Parathyroid adenoma (tissue), 2 donors: ENCODE measurements around the gene IMPG2.

ENCODE experiments used
- H2AFZ ChIP-seq: fragments of 300-600 bp; sonication (generic); one replicate; pipeline ENCODE4 v1.7.0; 2017; ENCODE audit warnings: antibody characterized with exemption, mild to moderate bottlenecking
- H3K27ac ChIP-seq: fragments of 300-600 bp; sonication (generic); one replicate; pipeline ENCODE4 v1.7.0; 2017
- H3K27me3 ChIP-seq: fragments of 300-600 bp; sonication (generic); one replicate; pipeline ENCODE4 v1.7.0; 2017; ENCODE audit warnings: low read length; ENCODE audit not compliant: control insufficient read depth, insufficient read depth
- H3K36me3 ChIP-seq: fragments of 300-600 bp; sonication (generic); one replicate; pipeline ENCODE4 v1.7.0; 2017; ENCODE audit warnings: low read length; ENCODE audit not compliant: control insufficient read depth, insufficient read depth
- H3K4me1 ChIP-seq: fragments of 300-600 bp; sonication (generic); one replicate; pipeline ENCODE4 v1.7.0; 2017; ENCODE audit warnings: control low read depth
- H3K4me2 ChIP-seq: fragments of 300-600 bp; sonication (generic); one replicate; pipeline ENCODE4 v1.7.0; 2017; ENCODE audit warnings: low read length
- H3K4me3 ChIP-seq: fragments of 300-600 bp; sonication (generic); one replicate; pipeline ENCODE4 v1.7.0; 2017; ENCODE audit warnings: low read depth, low read length
- H3K79me2 ChIP-seq: fragments of 300-600 bp; sonication (generic); one replicate; pipeline ENCODE4 v1.7.0; 2017; ENCODE audit warnings: control low read depth
- H3K9ac ChIP-seq: fragments of 300-600 bp; sonication (generic); one replicate; pipeline ENCODE4 v1.7.0; 2017; ENCODE audit warnings: mild to moderate bottlenecking
- H3K9me3 ChIP-seq: fragments of 300-600 bp; sonication (generic); one replicate; pipeline ENCODE4 v1.7.0; 2017; ENCODE audit warnings: low read length; ENCODE audit not compliant: control insufficient read depth
- CTCF ChIP-seq: fragments of 300-600 bp; sonication (generic); IDR thresholded peaks from one replicate; pipeline ENCODE4 v1.7.0; 2017; ENCODE audit warnings: antibody characterized with exemption, mild to moderate bottlenecking
- donor health status: primary hyperparathyroidism.

IMPG2 gene

GRCh38 chr3:101259485-101260341 is 60.7 kb downstream of the IMPG2 start:
- Histone ChIP-seq H3K9ac (no peak overlapping the region), H3K27ac (no peak overlapping the region), H3K9me3 (no peaks in the 10 kb centered on the region), H3K79me2 (no peaks in the 10 kb centered on the region), H2AFZ (no peak overlapping the region), H3K4me3 (no peak overlapping the region), H3K36me3 (no peaks in the 10 kb centered on the region), H3K4me2 (no peak overlapping the region), H3K4me1 (no peaks in the 10 kb centered on the region), H3K27me3 (no peaks in the 10 kb centered on the region)
- TF ChIP-seq CTCF: no peak

DNA sequence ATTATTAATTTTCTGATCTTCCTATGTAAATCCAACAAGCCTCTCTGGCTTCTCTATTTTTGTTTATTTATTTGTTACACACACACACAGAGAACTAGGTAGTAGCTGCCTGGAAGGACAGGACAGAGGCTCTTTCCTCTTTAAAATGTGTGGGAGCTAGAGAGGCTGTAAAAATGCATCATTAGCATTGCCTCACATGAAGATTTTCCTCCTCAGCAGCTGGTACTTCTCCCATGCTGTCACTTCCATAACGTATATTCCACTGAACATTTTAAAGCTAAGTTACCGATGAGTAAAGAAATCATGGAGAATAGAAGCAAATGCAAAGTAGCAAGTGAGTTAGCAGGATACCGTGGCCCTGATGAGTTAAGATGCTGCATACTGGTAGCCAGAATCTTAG is 63.9 kb downstream of the IMPG2 start:
- H3K9ac ChIP-seq: no peak overlapping the region
- no peaks in the 10 kb centered on the region for H3K36me3 ChIP-seq
- H3K27ac ChIP-seq: no peak overlapping the region
- H3K4me2 ChIP-seq: no peak overlapping the region
- no peaks in the 10 kb centered on the region for H3K79me2 ChIP-seq
- no peaks in the 10 kb centered on the region for H3K9me3 ChIP-seq
- no peaks in the 10 kb centered on the region for H3K4me1 ChIP-seq
- H3K4me3 ChIP-seq: no peak overlapping the region
- TF ChIP-seq CTCF: no peak
- H2AFZ ChIP-seq: no peak overlapping the region
- no peaks in the 10 kb centered on the region for H3K27me3 ChIP-seq

DNA sequence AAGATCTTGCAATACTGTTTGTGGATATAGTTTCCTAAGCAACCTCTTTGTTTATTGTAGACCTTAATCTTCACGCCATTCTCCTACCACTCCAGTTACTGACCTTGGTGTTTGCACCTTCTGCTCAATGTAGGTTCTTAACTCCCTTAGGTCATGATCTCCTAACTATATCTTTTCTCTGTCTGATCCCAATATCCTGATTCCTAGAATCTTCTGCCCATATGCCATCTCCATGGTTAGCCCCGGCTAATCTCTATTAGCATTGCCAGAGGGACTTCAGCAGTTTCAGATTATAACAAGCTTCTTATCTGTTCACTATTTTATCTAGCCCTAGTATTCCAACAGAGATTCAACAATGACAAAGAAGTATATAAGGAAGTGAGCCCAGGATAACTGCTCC is 64.9 kb downstream of the IMPG2 start:
- no peak overlapping the region for H3K4me2 ChIP-seq
- no peaks in the 10 kb centered on the region for H3K9me3 ChIP-seq
- H3K27me3 ChIP-seq: no peaks in the 10 kb centered on the region
- TF ChIP-seq CTCF: no peak
- no peaks in the 10 kb centered on the region for H3K4me1 ChIP-seq
- no peaks in the 10 kb centered on the region for H3K36me3 ChIP-seq
- no peak overlapping the region for H3K9ac ChIP-seq
- no peak overlapping the region for H3K27ac ChIP-seq
- H3K4me3 ChIP-seq: no peak overlapping the region
- H2AFZ ChIP-seq: no peak overlapping the region
- no peaks in the 10 kb centered on the region for H3K79me2 ChIP-seq

GRCh38 chr3:101253396-101253795 is 67.0 kb downstream of the IMPG2 start:
- Histone ChIP-seq H3K36me3 (no peaks in the 10 kb centered on the region), H3K9me3 (no peaks in the 10 kb centered on the region), H3K9ac (no peak overlapping the region), H3K4me2 (no peak overlapping the region), H2AFZ (no peak overlapping the region), H3K27me3 (no peaks in the 10 kb centered on the region), H3K4me1 (no peaks in the 10 kb centered on the region), H3K79me2 (no peaks in the 10 kb centered on the region), H3K27ac (no peak overlapping the region), H3K4me3 (no peak overlapping the region)
- TF ChIP-seq CTCF: no peak

- no peaks in the 10 kb centered on the region for H3K27me3 ChIP-seq
- no peak overlapping the region for H3K27ac ChIP-seq
- H3K4me3 ChIP-seq: no peak overlapping the region
- H2AFZ ChIP-seq: no peak overlapping the region
- no peaks in the 10 kb centered on the region for H3K36me3 ChIP-seq
- no peaks in the 10 kb centered on the region for H3K79me2 ChIP-seq
- no peaks in the 10 kb centered on the region for H3K9me3 ChIP-seq
- H3K9ac ChIP-seq: no peak overlapping the region
- H3K4me2 ChIP-seq: no peak overlapping the region
- TF ChIP-seq CTCF: no peak
- H3K4me1 ChIP-seq: no peaks in the 10 kb centered on the region
Observed at GRCh38 chr3:101252945-101253344, 67.4 kb downstream of the IMPG2 start.
